SU-DHL-6 (cell line): ENCODE data around the gene DARS2.

ENCODE experiments used
- H2AFZ ChIP-seq: fragments of 200-600 bp; sonication (generic); 2 replicates; pipeline ENCODE4 v1.6.1; 2014; ENCODE audit warnings: low read depth, mild to moderate bottlenecking, moderate library complexity, mixed read lengths, antibody characterized with exemption, low read length; ENCODE audit not compliant: severe bottlenecking
- H3F3A ChIP-seq: fragments of 200-600 bp; shearing (Covaris generic); 2 replicates; pipeline ENCODE4 v1.6.0; 2016; ENCODE audit warnings: antibody characterized with exemption, mild to moderate bottlenecking; ENCODE audit not compliant: insufficient read depth
- H3K27ac ChIP-seq: fragments of 200-600 bp; sonication (generic); 2 replicates; pipeline ENCODE4 v1.5.1; 2016; ENCODE audit warnings: low read depth, mild to moderate bottlenecking, low read length, moderate library complexity, mixed read lengths
- H3K27me3 ChIP-seq: fragments of 200-600 bp; sonication (generic), shearing (Covaris generic); 2 replicates; pipeline ENCODE4 v1.6.0; 2014; ENCODE audit warnings: mild to moderate bottlenecking, low read length
- H3K36me3 ChIP-seq: fragments of 200-600 bp; sonication (generic); 2 replicates; pipeline ENCODE4 v1.6.1; 2014; ENCODE audit warnings: mild to moderate bottlenecking, low read length, mixed read lengths
- H3K4me2 ChIP-seq: fragments of 300-600, 200-600 bp; shearing (Covaris generic), sonication (generic); 2 replicates; pipeline ENCODE4 v1.6.0; 2014; ENCODE audit warnings: low read length, low read depth, mild to moderate bottlenecking; ENCODE audit not compliant: poor library complexity, severe bottlenecking
- H3K4me3 ChIP-seq: fragments of 200-600 bp; sonication (generic); 2 replicates; pipeline ENCODE4 v1.5.1; 2014; ENCODE audit warnings: antibody characterized with exemption, low read length, mild to moderate bottlenecking, mixed read lengths; ENCODE audit not compliant: insufficient read depth, poor library complexity, severe bottlenecking
- H3K79me2 ChIP-seq: fragments of 200-600 bp; sonication (generic); 2 replicates; pipeline ENCODE4 v1.6.1; 2014; ENCODE audit warnings: mild to moderate bottlenecking, low read length, moderate library complexity; ENCODE audit not compliant: insufficient read depth
- H3K9ac ChIP-seq: fragments of 200-600 bp; sonication (generic); 2 replicates; pipeline ENCODE4 v1.7.0; 2014; ENCODE audit warnings: mild to moderate bottlenecking, low read length
- H3K9me2 ChIP-seq: fragments of 200-600 bp; sonication (generic); replicated peaks from 2 replicates; pipeline ENCODE4 v1.6.1; 2014; ENCODE audit warnings: low read length; ENCODE audit not compliant: insufficient read depth
- H3K9me3 ChIP-seq: fragments of 200-600 bp; sonication (generic); 2 replicates; pipeline ENCODE4 v1.6.1; 2014; ENCODE audit warnings: low read length, mixed read lengths; ENCODE audit not compliant: insufficient read depth
- H4K20me1 ChIP-seq: fragments of 200-600 bp; sonication (generic); 2 replicates; pipeline ENCODE4 v1.6.1; 2014; ENCODE audit warnings: low read depth, mild to moderate bottlenecking, antibody characterized with exemption, low read length, moderate library complexity, mixed read lengths
- EZH2phosphoT487 ChIP-seq: fragments of 200-600 bp; sonication (generic), shearing (Covaris generic); conservative IDR thresholded peaks from 2 replicates; pipeline ENCODE4 v1.6.1; 2018; ENCODE audit warnings: mild to moderate bottlenecking, antibody characterized with exemption, low read length, moderate library complexity, mixed read lengths
- TF ChIP-seq, protein P1 (sequence below): fragments of 200-600 bp; sonication (generic); IDR thresholded peaks from one replicate; pipeline ENCODE4 v1.5.1; 2017; ENCODE audit warnings: antibody characterized with exemption, mild to moderate bottlenecking, low read length, moderate library complexity; ENCODE audit not compliant: insufficient read depth, poor library complexity, severe bottlenecking

Gene DARS2

DNA sequence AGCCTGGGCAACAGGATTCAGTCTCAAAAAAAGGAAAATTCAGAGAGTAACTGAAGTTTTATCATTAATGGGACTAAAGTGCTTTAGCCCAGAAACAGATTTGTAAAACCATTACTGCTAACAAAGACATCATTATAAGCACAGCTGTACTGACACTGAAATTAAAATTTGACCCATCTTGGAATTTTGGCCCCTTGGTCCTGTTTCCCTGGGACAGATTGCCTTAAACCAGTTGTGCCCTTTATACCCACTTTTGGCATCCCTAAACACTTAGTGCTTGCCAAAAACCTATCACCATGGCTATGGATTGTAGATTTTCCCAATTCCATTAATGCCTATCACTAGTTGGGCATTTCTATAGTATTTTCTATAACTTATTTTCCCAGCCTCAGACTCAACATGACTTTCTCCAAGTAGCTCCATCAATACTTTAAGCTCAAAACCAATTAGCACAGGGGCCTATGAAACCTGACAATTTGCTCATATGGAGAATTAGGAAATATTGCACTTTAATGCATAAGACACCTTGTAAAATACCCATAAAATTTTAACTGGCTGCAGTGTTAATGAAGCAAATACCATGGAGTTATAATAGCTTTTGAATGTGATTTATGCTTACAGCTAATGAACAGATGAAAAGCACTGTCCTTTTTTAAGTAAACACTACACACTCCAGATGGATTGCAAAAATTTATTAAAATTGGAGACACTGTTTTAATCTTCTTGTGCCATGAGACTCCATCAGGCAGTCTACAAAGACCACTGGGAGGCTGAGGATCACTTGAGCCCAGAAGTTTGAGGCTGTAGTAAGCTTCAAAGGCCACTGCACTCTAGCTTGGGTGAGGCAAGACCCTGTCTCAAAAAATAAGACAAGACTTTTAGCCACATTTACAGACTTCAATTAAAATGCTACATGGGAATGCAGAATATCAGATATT, 39.0 kb downstream of the DARS2 start:
- no peaks in the 10 kb centered on the region for H3K9me2 ChIP-seq
- peaks cover 79% of the 10 kb centered on the region for H3F3A ChIP-seq
- no peaks in the 10 kb centered on the region for H3K27me3 ChIP-seq
- peak overlapping the region; percentile 52 for H3K27ac ChIP-seq
- peak overlapping the region; percentile 2 for H3K4me2 ChIP-seq
- H3K9ac ChIP-seq: no peak overlapping the region
- no peak overlapping the region for H2AFZ ChIP-seq
- peaks cover 10% of the 10 kb centered on the region; the same call in 1 of the 2 replicates for H4K20me1 ChIP-seq
- H3K79me2 ChIP-seq: peaks cover 16% of the 10 kb centered on the region
- peaks cover 54% of the 10 kb centered on the region for H3K36me3 ChIP-seq
- no peak overlapping the region for H3K4me3 ChIP-seq
- H3K9me3 ChIP-seq: no peaks in the 10 kb centered on the region
- TF ChIP-seq EZH2phosphoT487: no peak
- TF ChIP-seq, protein P1, sequence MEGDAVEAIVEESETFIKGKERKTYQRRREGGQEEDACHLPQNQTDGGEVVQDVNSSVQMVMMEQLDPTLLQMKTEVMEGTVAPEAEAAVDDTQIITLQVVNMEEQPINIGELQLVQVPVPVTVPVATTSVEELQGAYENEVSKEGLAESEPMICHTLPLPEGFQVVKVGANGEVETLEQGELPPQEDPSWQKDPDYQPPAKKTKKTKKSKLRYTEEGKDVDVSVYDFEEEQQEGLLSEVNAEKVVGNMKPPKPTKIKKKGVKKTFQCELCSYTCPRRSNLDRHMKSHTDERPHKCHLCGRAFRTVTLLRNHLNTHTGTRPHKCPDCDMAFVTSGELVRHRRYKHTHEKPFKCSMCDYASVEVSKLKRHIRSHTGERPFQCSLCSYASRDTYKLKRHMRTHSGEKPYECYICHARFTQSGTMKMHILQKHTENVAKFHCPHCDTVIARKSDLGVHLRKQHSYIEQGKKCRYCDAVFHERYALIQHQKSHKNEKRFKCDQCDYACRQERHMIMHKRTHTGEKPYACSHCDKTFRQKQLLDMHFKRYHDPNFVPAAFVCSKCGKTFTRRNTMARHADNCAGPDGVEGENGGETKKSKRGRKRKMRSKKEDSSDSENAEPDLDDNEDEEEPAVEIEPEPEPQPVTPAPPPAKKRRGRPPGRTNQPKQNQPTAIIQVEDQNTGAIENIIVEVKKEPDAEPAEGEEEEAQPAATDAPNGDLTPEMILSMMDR: no peak

DNA sequence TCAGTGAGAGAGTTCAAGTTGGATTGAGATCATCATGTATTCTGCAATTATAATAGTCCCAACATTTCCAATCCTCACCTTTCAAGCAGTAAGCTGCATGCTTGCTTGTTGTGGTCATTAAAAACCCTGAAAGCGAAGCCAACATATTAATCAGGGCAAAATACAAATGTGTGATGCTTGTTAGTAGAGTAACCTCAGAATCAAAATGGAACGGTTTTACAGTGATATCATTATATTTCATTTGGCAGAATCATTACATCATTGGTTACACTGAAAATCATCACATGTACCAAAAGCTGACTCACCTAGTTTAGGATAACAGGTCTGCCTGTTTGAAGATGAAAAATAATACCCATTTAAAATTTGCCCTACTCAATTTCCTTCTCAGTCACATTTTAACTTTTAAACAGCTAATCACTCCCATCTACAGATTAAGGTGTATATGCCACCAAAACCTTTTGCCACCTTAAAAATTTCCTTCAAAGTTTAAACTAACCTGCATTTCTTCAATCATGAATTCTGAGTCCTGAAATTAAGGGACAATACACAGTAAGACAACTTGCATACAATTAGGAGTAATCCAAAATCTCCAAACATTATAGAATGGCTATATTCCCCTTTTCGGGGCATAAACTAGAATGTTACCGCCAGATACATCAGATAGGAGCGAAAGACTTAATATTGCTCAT, 39.9 kb downstream of the DARS2 start:
- TF ChIP-seq EZH2phosphoT487: no peak
- TF ChIP-seq, protein P1: no peak
- Histone ChIP-seq H3K9ac (0 out of 2 replicates have a peak overlapping the region, but pooled peaks have one; percentile 88), H3K4me3 (no peak overlapping the region), H3K9me3 (no peaks in the 10 kb centered on the region), H3K36me3 (peaks cover 54% of the 10 kb centered on the region), H3K27me3 (no peaks in the 10 kb centered on the region), H3K9me2 (no peaks in the 10 kb centered on the region), H3K4me2 (peak overlapping the region; percentile 85), H4K20me1 (peaks cover 10% of the 10 kb centered on the region; the same call in 1 of the 2 replicates), H3K79me2 (peaks cover 16% of the 10 kb centered on the region), H3F3A (peaks cover 86% of the 10 kb centered on the region), H2AFZ (no peak overlapping the region), H3K27ac (peak overlapping the region; percentile 91; the same call in 1 of the 2 replicates)

DNA sequence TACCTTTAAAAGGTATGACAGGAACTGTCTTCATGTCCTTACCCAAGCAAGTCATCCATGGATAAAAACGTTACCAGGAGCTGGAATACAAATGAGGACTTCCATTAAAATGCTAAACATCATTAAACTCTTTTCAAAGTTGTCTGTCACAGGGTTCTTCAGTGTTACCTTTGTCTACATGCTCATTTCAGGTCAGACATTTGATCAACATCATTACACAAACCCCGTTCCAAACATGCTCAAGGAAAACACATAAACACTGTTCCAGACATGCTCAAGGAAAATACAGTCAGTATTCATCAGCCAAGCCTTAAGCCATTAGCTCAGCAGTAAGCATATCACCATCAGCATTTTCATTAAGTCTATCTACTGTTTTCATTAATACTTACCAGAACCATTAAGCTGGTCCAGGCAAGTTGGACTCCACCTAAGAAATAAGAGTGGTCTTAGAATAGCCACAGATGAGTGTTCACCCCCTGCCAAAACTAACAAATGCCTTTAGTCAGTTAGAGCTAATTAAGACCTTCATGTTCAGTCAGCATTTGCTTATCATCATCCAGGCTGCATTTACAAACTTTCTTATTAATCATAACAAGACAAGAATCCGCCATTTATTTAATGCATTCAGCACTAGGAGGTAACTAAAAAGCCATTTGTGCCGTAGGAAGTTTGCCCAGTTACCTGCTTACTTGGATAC, 41.1 kb downstream of the DARS2 start:
- Histone ChIP-seq H3K9me2 (no peaks in the 10 kb centered on the region), H3K4me3 (peak overlapping the region; percentile 99), H2AFZ (no peak overlapping the region), H3K79me2 (peaks cover 16% of the 10 kb centered on the region), H3K27ac (peak overlapping the region; percentile 91), H3K4me2 (peak overlapping the region; percentile 85), H3K36me3 (peaks cover 48% of the 10 kb centered on the region), H3F3A (peaks cover 89% of the 10 kb centered on the region), H4K20me1 (peaks cover 10% of the 10 kb centered on the region; the same call in 1 of the 2 replicates), H3K9ac (peak overlapping the region; percentile 88), H3K27me3 (no peaks in the 10 kb centered on the region), H3K9me3 (no peaks in the 10 kb centered on the region)
- TF ChIP-seq, protein P1: no peak
- TF ChIP-seq EZH2phosphoT487: no peak
